A673 (cell line): ENCODE results near the gene IGFBP3. TPM values are rescaled to one million over a fixed set of nuclear protein-coding genes. Genes with fewer than 3 reads are reported as not detected.

ENCODE experiments used
- BruUV-seq: library from RNA; stranded (reverse); fragments of 400-500 nt; replicated peaks from 2 replicates; lab custom pipeline; 2021; lab: Mats Ljungman, UMichigan
- CTCF ChIA-PET: fragments of 300-600 bp; sonication (Branson Sonifier 250); formaldehyde crosslinking; loops from one replicate; lab custom pipeline; 2022; ENCODE audit warnings: antibody characterized with exemption; lab: Charles Lee
- POLR2A ChIA-PET: fragments of 300-600 bp; sonication (Branson Sonifier 250); formaldehyde crosslinking; loops from one replicate; lab custom pipeline; 2022; ENCODE audit warnings: antibody characterized with exemption; ENCODE audit not compliant: low non-redundant PET; lab: Charles Lee
- DNase-seq: peaks from one replicate; pipeline ENCODE4 v3.0.0-alpha.2; 2015; ENCODE audit warnings: low spot score
- H3K27ac ChIP-seq: fragments of 200-600 bp; sonication (generic); 2 replicates; pipeline ENCODE4 v1.5.1; 2016; ENCODE audit warnings: mixed run types, low read depth, mild to moderate bottlenecking, mixed read lengths, antibody characterized with exemption, low read length; ENCODE audit not compliant: poor library complexity, severe bottlenecking
- H3K27me3 ChIP-seq: fragments of 200-600 bp; sonication (generic); replicated peaks from 2 replicates; pipeline ENCODE4 v1.6.1; 2017; ENCODE audit warnings: mixed run types, low read depth, mild to moderate bottlenecking, mixed read lengths, antibody characterized with exemption, low read length; ENCODE audit not compliant: insufficient read depth, poor library complexity
- H3K36me3 ChIP-seq: fragments of 200-600 bp; sonication (generic); 2 replicates; pipeline ENCODE4 v1.6.1; 2016; ENCODE audit warnings: mixed run types, mild to moderate bottlenecking, mixed read lengths, antibody characterized with exemption, low read length; ENCODE audit not compliant: insufficient read depth, poor library complexity, severe bottlenecking
- H3K4me1 ChIP-seq: fragments of 200-600 bp; sonication (generic); 2 replicates; pipeline ENCODE4 v1.6.1; 2017; ENCODE audit warnings: mixed run types, mild to moderate bottlenecking, mixed read lengths, antibody characterized with exemption, low read length; ENCODE audit not compliant: insufficient read depth, poor library complexity, severe bottlenecking
- H3K4me3 ChIP-seq: fragments of 200-600 bp; sonication (generic); 2 replicates; pipeline ENCODE4 v1.5.1; 2016; ENCODE audit warnings: low read depth, mixed run types, mild to moderate bottlenecking, mixed read lengths, low read length; ENCODE audit not compliant: poor library complexity, severe bottlenecking
- H3K9me3 ChIP-seq: fragments of 200-600 bp; sonication (generic); 2 replicates; pipeline ENCODE4 v1.6.1; 2016; ENCODE audit warnings: mixed run types, low read depth, mild to moderate bottlenecking, mixed read lengths, antibody characterized with exemption, low read length; ENCODE audit not compliant: poor library complexity, severe bottlenecking
- EZH2 ChIP-seq: fragments of 200-600 bp; sonication (generic); IDR thresholded peaks from 2 replicates; pipeline ENCODE4 v1.6.1; 2017; ENCODE audit warnings: borderline replicate concordance, low read depth, mild to moderate bottlenecking, mixed read lengths, antibody characterized with exemption, low read length; ENCODE audit not compliant: poor library complexity, severe bottlenecking
- intact Hi-C: fragments of 100-400 bp; cut with micrococcal nuclease; formaldehyde crosslinking; loops from one replicate; pipeline ENCODE4 v1.10.0; 2022; ENCODE audit not compliant: unreplicated experiment
- total RNA-seq: library from RNA; stranded (reverse); gene quantifications from 2 replicates; pipeline ENCODE4 v1.2.3, GENCODE V29; 2021
- TF ChIP-seq, protein P1 (sequence below): fragments of 300-800, 200-600 bp; sonication (generic); conservative IDR thresholded peaks from 2 replicates; pipeline ENCODE4 v1.5.1; 2017; ENCODE audit warnings: low read depth, mild to moderate bottlenecking, antibody characterized with exemption, low read length, moderate library complexity, mixed read lengths

Gene IGFBP3
- total RNA-seq, 1 experiment from 2014 or later: 1.1 TPM

DNA sequence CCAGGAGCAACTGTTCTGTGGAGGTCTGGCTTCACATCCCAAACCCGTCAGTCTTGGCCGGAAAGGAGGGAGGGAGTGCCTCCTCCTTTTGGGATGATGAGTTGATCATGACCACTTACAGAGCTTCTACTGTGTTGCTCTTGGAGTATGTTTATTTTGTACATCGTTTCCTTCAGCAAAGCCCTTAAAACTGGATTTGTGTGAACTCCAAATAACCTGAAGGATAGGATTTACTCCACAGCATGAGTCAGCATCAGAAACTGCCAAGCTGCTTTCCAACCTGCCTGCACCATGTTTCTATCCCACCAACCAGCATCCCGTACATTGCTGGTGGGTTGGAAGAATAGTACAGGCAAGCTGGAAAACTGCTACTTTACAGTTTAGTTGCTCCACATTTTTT is 51.6 kb downstream of the IGFBP3 start:
- Histone ChIP-seq H3K27ac (no peak overlapping the region), H3K4me3 (no peak overlapping the region), H3K4me1 (no peaks in the 10 kb centered on the region), H3K9me3 (no peaks in the 10 kb centered on the region), H3K36me3 (no peaks in the 10 kb centered on the region), H3K27me3 (peaks cover 58% of the 10 kb centered on the region)
- DNase-seq: no peak
- intact Hi-C loops: no loop called here
- TF ChIP-seq, protein P1, sequence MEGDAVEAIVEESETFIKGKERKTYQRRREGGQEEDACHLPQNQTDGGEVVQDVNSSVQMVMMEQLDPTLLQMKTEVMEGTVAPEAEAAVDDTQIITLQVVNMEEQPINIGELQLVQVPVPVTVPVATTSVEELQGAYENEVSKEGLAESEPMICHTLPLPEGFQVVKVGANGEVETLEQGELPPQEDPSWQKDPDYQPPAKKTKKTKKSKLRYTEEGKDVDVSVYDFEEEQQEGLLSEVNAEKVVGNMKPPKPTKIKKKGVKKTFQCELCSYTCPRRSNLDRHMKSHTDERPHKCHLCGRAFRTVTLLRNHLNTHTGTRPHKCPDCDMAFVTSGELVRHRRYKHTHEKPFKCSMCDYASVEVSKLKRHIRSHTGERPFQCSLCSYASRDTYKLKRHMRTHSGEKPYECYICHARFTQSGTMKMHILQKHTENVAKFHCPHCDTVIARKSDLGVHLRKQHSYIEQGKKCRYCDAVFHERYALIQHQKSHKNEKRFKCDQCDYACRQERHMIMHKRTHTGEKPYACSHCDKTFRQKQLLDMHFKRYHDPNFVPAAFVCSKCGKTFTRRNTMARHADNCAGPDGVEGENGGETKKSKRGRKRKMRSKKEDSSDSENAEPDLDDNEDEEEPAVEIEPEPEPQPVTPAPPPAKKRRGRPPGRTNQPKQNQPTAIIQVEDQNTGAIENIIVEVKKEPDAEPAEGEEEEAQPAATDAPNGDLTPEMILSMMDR: no peak
- TF ChIP-seq EZH2: no peak
- ChIA-PET CTCF (no interaction called here), POLR2A (no interaction called here)
- BruUV-seq: no TSS peak

DNA sequence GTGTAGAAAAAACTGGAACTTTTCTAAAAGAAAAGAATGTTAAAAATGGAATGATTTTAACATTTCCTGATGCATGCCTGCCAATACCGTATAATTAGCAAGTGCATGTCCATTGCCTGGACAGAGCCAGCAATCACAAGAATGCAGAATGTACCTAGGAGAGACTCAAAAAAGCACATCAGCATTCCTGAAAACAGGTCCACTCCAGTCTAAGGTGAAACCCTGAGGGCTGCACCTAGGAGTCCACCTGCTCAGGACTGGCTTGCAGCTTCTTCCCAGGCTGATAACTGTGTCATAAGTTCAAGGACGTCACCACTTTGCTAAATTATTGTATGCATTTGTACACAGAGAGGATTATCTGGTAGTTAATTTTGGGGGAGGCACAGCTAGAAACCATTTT is 53.6 kb downstream of the IGFBP3 start:
- TF ChIP-seq EZH2: no peak
- TF ChIP-seq, protein P1: no peak
- Histone ChIP-seq H3K4me3 (no peak overlapping the region), H3K9me3 (no peaks in the 10 kb centered on the region), H3K27ac (no peak overlapping the region), H3K27me3 (peaks cover 68% of the 10 kb centered on the region), H3K36me3 (no peaks in the 10 kb centered on the region), H3K4me1 (no peaks in the 10 kb centered on the region)
- BruUV-seq: no TSS peak
- intact Hi-C loops: no loop called here
- no peak for DNase-seq
- ChIA-PET CTCF (no interaction called here), POLR2A (no interaction called here)

DNA sequence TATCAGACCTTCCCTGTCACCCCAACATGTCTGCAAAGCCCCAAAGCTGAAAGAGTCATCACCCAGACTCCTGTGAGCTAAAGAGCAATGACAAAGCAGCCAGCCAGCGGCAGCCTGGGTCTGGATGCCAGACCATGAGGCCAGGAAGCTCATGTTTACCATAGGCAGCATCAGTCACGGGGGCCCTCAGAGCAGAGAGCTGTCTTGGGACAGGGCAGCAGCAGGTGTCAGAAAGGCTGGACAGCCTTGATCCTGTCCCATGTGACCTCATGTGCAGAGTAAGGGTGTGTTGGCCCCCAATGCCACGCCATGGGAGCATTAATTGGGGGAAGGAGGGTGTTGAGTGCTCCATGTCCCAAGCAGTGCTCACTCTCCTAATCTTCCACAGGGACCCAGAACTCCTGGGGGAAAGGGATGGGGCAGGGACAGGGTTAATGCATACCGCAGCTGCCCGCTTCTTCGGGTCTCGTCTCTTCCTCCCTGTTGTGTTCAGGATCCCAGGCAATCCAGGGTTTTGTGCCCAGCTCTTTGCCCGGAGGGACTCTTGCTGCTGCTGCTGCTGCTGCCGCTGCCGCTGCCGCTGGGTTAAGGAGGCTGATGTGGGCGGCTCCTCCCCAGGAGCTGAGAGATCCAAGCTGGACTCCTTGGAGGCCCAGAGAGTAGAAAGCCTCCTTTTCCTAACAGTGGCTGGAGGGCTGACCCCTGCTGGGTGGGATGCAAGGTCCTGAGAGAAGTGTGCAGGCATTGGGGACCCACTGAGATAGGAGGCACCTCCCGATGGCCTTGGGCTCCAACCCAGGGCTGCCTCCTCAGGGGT is 55.3 kb downstream of the IGFBP3 start:
- Histone ChIP-seq H3K36me3 (no peaks in the 10 kb centered on the region), H3K27ac (no peak overlapping the region), H3K4me3 (no peak overlapping the region), H3K27me3 (peaks cover 69% of the 10 kb centered on the region), H3K4me1 (no peaks in the 10 kb centered on the region), H3K9me3 (no peaks in the 10 kb centered on the region)
- TF ChIP-seq, protein P1: no peak
- TF ChIP-seq EZH2: no peak
- DNase-seq: no peak
- intact Hi-C loops: no loop called here
- POLR2A ChIA-PET: no interaction called here
- CTCF ChIA-PET: no interaction called here
- BruUV-seq: no TSS peak
